Measurements from ENCODE around the gene GRIN3A.
"Not testable (repeated sequence)": the region's sequence is repeated elsewhere in the genome, so short reads cannot be mapped to it uniquely, and the experiment has no call there.

Gene GRIN3A

GRCh38 chr9:101632611-101633010 is 105.8 kb downstream of the GRIN3A start:
- DNase-seq (ENCODE audit: low spot score): no peak

GRCh38 chr9:101631892-101632291 is 106.6 kb downstream of the GRIN3A start:
- DNase-seq (ENCODE audit: low spot score): no peak

- DNase-seq (ENCODE audit: low spot score): no peak
These were observed 108.8 kb downstream of the GRIN3A start for GRCh38 chr9:101629636-101630035.

- DNase-seq (ENCODE audit: low spot score): no peak
These were observed 110.3 kb downstream of the GRIN3A start for GRCh38 chr9:101628173-101628572.

GRCh38 chr9:101626295-101626694 is 112.2 kb downstream of the GRIN3A start:
- DNase-seq (ENCODE audit: low spot score): no peak

- DNase-seq (ENCODE audit: low spot score): no peak
These were observed 112.6 kb downstream of the GRIN3A start for GRCh38 chr9:101625876-101626275.

GRCh38 chr9:101620452-101620851 is 118.0 kb downstream of the GRIN3A start:
- no peak for DNase-seq (ENCODE audit: low spot score)

- DNase-seq (ENCODE audit: low spot score): no peak
These were observed 119.7 kb downstream of the GRIN3A start for GRCh38 chr9:101618698-101619097.

GRCh38 chr9:101605547-101605946 is 132.9 kb downstream of the GRIN3A start:
- DNase-seq (ENCODE audit: low spot score): no peak

GRCh38 chr9:101604296-101604695 is 134.2 kb downstream of the GRIN3A start:
- no peak for DNase-seq (ENCODE audit: low spot score)

- peak; percentile 50 for DNase-seq (ENCODE audit: low spot score)
These were observed 136.3 kb downstream of the GRIN3A start for GRCh38 chr9:101601904-101602765.

- DNase-seq (ENCODE audit: low spot score): no peak
These were observed 143.7 kb downstream of the GRIN3A start, which contains the start of gene PPP3R2 for GRCh38 chr9:101594796-101595195. TSS of gene PPP3R2 (minus strand) at chr9:101594969. CDS start at chr9:101594921, 48 bp downstream.

- no peak for DNase-seq (ENCODE audit: low spot score)
These were observed 145.1 kb downstream of the GRIN3A start for GRCh38 chr9:101593345-101593744.

GRCh38 chr9:101592788-101593187 is 145.7 kb downstream of the GRIN3A start:
- no peak for DNase-seq (ENCODE audit: low spot score)

- DNase-seq (ENCODE audit: low spot score): no peak
These were observed 146.5 kb downstream of the GRIN3A start for GRCh38 chr9:101591787-101592446.

- DNase-seq (ENCODE audit: low spot score): no peak
These were observed 147.5 kb downstream of the GRIN3A start for GRCh38 chr9:101590901-101591300.

GRCh38 chr9:101590074-101590473 is 148.4 kb downstream of the GRIN3A start:
- not testable (repeated sequence) for DNase-seq (ENCODE audit: low spot score)

- DNase-seq (ENCODE audit: low spot score): no peak
These were observed 151.0 kb downstream of the GRIN3A start for GRCh38 chr9:101587332-101588043.

- DNase-seq (ENCODE audit: low spot score): no peak
These were observed 151.8 kb downstream of the GRIN3A start for GRCh38 chr9:101586651-101587050.

GRCh38 chr9:101585740-101586139 is 152.7 kb downstream of the GRIN3A start:
- no peak for DNase-seq (ENCODE audit: low spot score)

- DNase-seq (ENCODE audit: low spot score): no peak
These were observed 155.9 kb downstream of the GRIN3A start for GRCh38 chr9:101582553-101582952.

- DNase-seq (ENCODE audit: low spot score): no peak
These were observed 158.5 kb downstream of the GRIN3A start for GRCh38 chr9:101579711-101580545.
